Large intestine (tissue), 3 donors: Measurements from ENCODE around the gene SYTL5. TPM values are rescaled to one million over a fixed set of nuclear protein-coding genes. Genes with fewer than 3 reads are reported as not detected.

Source experiments
- DNase-seq, 2 donors: peaks; one replicate each; pipeline versions ENCODE4 v3.0.0 to v3.0.0-alpha.2; 2013
- H3K27ac ChIP-seq: one replicate; pipeline ENCODE4 v1.5.1; 2013; ENCODE audit warnings: low read length
- H3K27me3 ChIP-seq: 2 replicates; pipeline ENCODE4 v1.6.1; 2013; ENCODE audit warnings: low read length; ENCODE audit not compliant: control insufficient read depth, insufficient read depth
- H3K36me3 ChIP-seq: 2 replicates; pipeline ENCODE4 v1.6.1; 2013; ENCODE audit warnings: low read length; ENCODE audit not compliant: control insufficient read depth, insufficient read depth
- H3K4me1 ChIP-seq: one replicate; pipeline ENCODE4 v1.6.1; 2013; ENCODE audit warnings: low read length; ENCODE audit not compliant: control insufficient read depth, insufficient read depth
- H3K4me3 ChIP-seq: one replicate; pipeline ENCODE4 v1.5.1; 2013; ENCODE audit warnings: low read length
- H3K9me3 ChIP-seq: one replicate; pipeline ENCODE4 v1.6.1; 2013; ENCODE audit warnings: mild to moderate bottlenecking, low read depth, low read length, moderate library complexity; ENCODE audit not compliant: control insufficient read depth
- WGBS: methylation state at CpG from one replicate; pipeline ENCODE4 v1.1.5; 2013; ENCODE audit warnings: low lambda C conversion rate; ENCODE audit not compliant: insufficient coverage; 5-methylcytosine and 5-hydroxymethylcytosine counted together
- polyA plus RNA-seq: library from polyadenylated mRNA; unstranded; fragments of 120-200 nt; gene quantifications from one replicate; pipeline ENCODE4 v1.2.1, GENCODE V29; 2013

The SYTL5 gene
- polyA plus RNA-seq, 1 donor, result 3.6 TPM

- H3K27ac ChIP-seq, result no peak overlapping the region
Observed at GRCh38 chrX:38018766-38019425, 12.5 kb downstream of the SYTL5 start.

GRCh38 chrX:38028300-38028699 is 21.9 kb downstream of the SYTL5 start:
- H3K27ac ChIP-seq, result no peak overlapping the region
- no CpG with 5 or more reads among the region's 1 CpG for WGBS

More at GRCh38 chrX:38018766-38019425, 12.5 kb downstream of the SYTL5 start:
- WGBS, result 50% methylated on average over 2 of the region's 8 CpGs
- no peaks in the 10 kb centered on the region for H3K27me3 ChIP-seq
- no peak overlapping the region for H3K4me3 ChIP-seq
- no peak for DNase-seq
- H3K9me3 ChIP-seq, result no peaks in the 10 kb centered on the region
- no peaks in the 10 kb centered on the region for H3K36me3 ChIP-seq
- H3K4me1 ChIP-seq, result no peaks in the 10 kb centered on the region

GRCh38 chrX:38036466-38036865 is 30.1 kb downstream of the SYTL5 start:
- no CpG with 5 or more reads among the region's 2 CpGs for WGBS
- DNase-seq, result no peak
- Histone ChIP-seq H3K27me3 (no peaks in the 10 kb centered on the region), H3K4me1 (no peaks in the 10 kb centered on the region), H3K9me3 (no peaks in the 10 kb centered on the region), H3K27ac (no peak overlapping the region), H3K4me3 (no peak overlapping the region), H3K36me3 (no peaks in the 10 kb centered on the region)

More at GRCh38 chrX:38028300-38028699, 21.9 kb downstream of the SYTL5 start:
- Histone ChIP-seq H3K4me1 (no peaks in the 10 kb centered on the region), H3K27me3 (no peaks in the 10 kb centered on the region), H3K4me3 (no peak overlapping the region), H3K9me3 (no peaks in the 10 kb centered on the region), H3K36me3 (no peaks in the 10 kb centered on the region)
- DNase-seq, result no peak

- no peak overlapping the region for H3K27ac ChIP-seq
- no peaks in the 10 kb centered on the region for H3K36me3 ChIP-seq
Observed at GRCh38 chrX:38038501-38038900, 32.1 kb downstream of the SYTL5 start.

GRCh38 chrX:38041237-38041636 is 34.9 kb downstream of the SYTL5 start:
- WGBS, result no CpG with 5 or more reads among the region's 3 CpGs
- no peak for DNase-seq
- Histone ChIP-seq H3K9me3 (no peaks in the 10 kb centered on the region), H3K4me3 (no peak overlapping the region), H3K27ac (no peak overlapping the region), H3K36me3 (no peaks in the 10 kb centered on the region), H3K27me3 (no peaks in the 10 kb centered on the region), H3K4me1 (no peaks in the 10 kb centered on the region)

More at GRCh38 chrX:38038501-38038900, 32.1 kb downstream of the SYTL5 start:
- H3K4me3 ChIP-seq, result no peak overlapping the region
- WGBS, result 86% methylated on average over 1 of the region's 2 CpGs
- DNase-seq, result no peak
- no peaks in the 10 kb centered on the region for H3K27me3 ChIP-seq
- no peaks in the 10 kb centered on the region for H3K4me1 ChIP-seq
- H3K9me3 ChIP-seq, result no peaks in the 10 kb centered on the region

- no peak for DNase-seq
- H3K27ac ChIP-seq, result no peak overlapping the region
- no peaks in the 10 kb centered on the region for H3K27me3 ChIP-seq
- no peak overlapping the region for H3K4me3 ChIP-seq
- H3K4me1 ChIP-seq, result no peaks in the 10 kb centered on the region
- no peaks in the 10 kb centered on the region for H3K36me3 ChIP-seq
- WGBS, result no CpG with 5 or more reads among the region's 3 CpGs
- H3K9me3 ChIP-seq, result no peaks in the 10 kb centered on the region
Observed at GRCh38 chrX:38044701-38045100, 38.3 kb downstream of the SYTL5 start.

- no peak for DNase-seq
- no CpG with 5 or more reads among the region's 3 CpGs for WGBS
Observed at GRCh38 chrX:38045538-38046096, 39.3 kb downstream of the SYTL5 start.

GRCh38 chrX:38048886-38049285 is 42.5 kb downstream of the SYTL5 start:
- Histone ChIP-seq H3K4me1 (no peaks in the 10 kb centered on the region), H3K27me3 (no peaks in the 10 kb centered on the region), H3K27ac (no peak overlapping the region), H3K9me3 (no peaks in the 10 kb centered on the region), H3K36me3 (no peaks in the 10 kb centered on the region), H3K4me3 (no peak overlapping the region)
- DNase-seq, result no peak
- WGBS, result no CpG with 5 or more reads among the region's 1 CpG

More at GRCh38 chrX:38045538-38046096, 39.3 kb downstream of the SYTL5 start:
- H3K27me3 ChIP-seq, result no peaks in the 10 kb centered on the region
- no peaks in the 10 kb centered on the region for H3K36me3 ChIP-seq
- H3K27ac ChIP-seq, result no peak overlapping the region
- H3K4me1 ChIP-seq, result no peaks in the 10 kb centered on the region
- no peaks in the 10 kb centered on the region for H3K9me3 ChIP-seq
- no peak overlapping the region for H3K4me3 ChIP-seq

GRCh38 chrX:38050806-38051205 is 44.5 kb downstream of the SYTL5 start:
- Histone ChIP-seq H3K36me3 (no peaks in the 10 kb centered on the region), H3K4me1 (no peaks in the 10 kb centered on the region), H3K27me3 (no peaks in the 10 kb centered on the region), H3K27ac (no peak overlapping the region), H3K4me3 (no peak overlapping the region), H3K9me3 (no peaks in the 10 kb centered on the region)
- DNase-seq, result peak in 1 of 2 donors; percentile 1
- WGBS, result no CpG with 5 or more reads among the region's 1 CpG

GRCh38 chrX:38052096-38052495 is 45.7 kb downstream of the SYTL5 start:
- Histone ChIP-seq H3K9me3 (no peaks in the 10 kb centered on the region), H3K4me1 (no peaks in the 10 kb centered on the region), H3K27me3 (no peaks in the 10 kb centered on the region), H3K4me3 (no peak overlapping the region), H3K27ac (no peak overlapping the region), H3K36me3 (no peaks in the 10 kb centered on the region)
- DNase-seq, result no peak
- no CpG with 5 or more reads among the region's 1 CpG for WGBS
